ENCODE results near the gene RAB11A. TPM values are rescaled to one million over a fixed set of nuclear protein-coding genes. Genes with fewer than 3 reads are reported as not detected.
A peak's percentile ranks its signal among the peaks of the same experiment; 100 is the strongest.

The RAB11A gene
- total RNA-seq, 1 donor from 2014 or later, result 160 TPM

DNA sequence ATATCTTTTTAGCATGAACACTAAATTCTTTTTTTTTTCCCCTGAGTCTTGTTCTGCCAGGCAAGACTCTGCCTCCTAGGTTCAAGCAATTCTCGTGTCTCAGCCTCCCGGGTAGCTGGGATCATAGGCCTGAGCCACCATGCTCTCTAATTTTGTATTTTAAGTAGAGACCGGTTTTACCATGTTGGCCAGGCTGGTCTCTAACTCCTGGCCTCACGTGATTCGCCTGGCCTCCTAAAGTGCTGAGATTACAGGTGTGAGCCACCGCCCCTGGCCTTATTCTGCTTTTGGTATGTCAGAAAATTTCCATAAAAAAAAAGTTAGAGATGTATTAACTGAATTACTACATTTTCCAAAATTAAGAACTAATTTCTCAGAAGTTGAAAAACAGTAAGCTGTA is 14.3 kb downstream of the RAB11A start:
- DNase-seq (ENCODE audit: low read depth in 2 of 2), result no peak

DNA sequence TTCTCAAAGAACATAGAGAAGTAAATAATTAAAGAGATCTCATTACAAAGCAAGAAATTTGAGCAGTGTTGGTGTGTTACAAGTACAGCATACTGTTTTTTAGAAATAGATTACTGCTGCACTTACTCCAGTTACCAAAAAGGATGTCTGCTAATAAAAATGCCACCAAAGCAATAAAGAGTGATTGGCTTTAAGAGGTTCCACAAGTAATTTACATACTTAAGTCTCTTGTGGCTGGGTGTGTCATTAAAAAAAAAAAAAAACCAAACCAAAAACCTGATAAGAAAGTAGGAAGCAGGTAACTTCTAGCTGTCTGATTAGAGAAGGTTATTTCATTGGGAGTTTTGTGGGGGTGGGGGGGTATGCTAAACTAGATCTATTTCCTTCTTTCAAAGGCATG is 15.2 kb downstream of the RAB11A start:
- DNase-seq (ENCODE audit: low read depth in 2 of 2), result no peak

DNA sequence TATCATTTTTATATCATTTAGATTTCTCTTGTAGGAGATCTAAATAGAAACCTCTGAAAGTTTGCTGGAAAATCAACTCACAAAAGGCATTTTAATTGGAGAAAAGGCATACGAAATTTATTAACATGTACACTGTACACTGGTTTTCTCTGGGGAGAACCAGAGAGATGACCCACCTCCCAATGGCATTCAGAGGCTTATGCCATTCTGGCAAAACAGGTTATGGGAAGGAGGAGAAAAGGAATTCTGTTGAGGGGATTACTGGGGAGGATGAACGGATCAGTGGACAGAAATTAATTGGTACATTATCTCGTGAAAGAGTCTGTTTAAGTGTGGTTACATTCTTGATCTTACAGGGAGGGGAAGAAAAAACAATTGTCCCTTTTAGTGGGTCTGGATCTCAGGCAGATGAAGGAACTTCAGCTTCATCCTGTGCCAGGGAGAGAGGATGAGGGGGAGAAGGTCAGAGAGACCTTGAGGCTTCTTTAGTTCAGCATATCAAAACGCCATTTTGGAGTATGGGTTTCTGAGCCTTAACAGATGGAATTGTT is 16.5 kb downstream of the RAB11A start:
- DNase-seq (ENCODE audit: low read depth in 2 of 2), result no peak

DNA sequence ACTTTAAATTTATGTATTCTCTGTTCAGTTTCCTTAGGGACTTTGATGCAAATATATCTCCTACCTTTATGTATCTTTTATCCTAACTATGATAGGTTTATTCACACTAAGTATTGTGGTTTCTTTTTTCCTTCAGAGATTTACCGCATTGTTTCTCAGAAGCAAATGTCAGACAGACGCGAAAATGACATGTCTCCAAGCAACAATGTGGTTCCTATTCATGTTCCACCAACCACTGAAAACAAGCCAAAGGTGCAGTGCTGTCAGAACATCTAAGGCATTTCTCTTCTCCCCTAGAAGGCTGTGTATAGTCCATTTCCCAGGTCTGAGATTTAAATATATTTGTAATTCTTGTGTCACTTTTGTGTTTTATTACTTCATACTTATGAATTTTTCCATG is 18.3 kb downstream of the RAB11A start:
- no peak for DNase-seq (ENCODE audit: low read depth in 2 of 2)

DNA sequence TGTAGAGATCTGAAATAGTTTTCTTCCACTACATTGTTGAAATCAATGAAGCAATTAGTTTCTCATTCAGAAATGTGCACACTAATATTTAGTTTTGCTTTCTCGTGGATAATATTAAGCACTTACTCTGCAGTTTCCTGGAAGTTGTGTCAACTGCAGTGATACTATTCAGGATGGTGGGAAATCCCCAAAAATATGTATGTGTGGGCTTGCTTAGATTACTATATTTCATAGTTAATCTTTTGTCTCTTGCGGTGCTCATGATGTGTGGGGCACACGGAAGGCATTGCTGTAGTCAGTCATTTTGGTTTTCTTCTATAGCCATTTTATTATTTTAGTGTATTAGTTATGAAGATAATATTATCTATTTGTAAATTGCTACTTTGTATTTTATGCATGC is 19.7 kb downstream of the RAB11A start:
- peak; percentile 15 to 18 for DNase-seq (ENCODE audit: low read depth in 2 of 2)

DNA sequence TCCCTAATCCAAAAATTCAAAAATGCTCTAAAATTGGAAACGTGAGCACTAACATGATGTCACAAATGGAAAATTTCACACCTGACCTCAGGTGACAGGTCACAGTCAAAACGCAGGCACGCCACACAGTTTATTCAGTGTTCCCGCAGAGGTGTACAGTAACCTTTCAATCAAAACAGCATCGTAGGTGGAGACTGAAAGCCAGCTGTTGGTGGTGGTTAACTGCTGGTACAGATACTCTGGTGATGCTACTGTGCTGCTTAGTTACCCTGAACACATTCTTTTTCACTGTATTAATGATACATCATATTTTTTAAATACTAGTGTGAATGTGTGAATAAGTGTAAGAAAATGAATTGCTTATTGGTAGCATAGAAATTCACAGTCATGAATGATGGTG is 23.8 kb downstream of the RAB11A start:
- DNase-seq (ENCODE audit: low read depth in 2 of 2), result no peak

DNA sequence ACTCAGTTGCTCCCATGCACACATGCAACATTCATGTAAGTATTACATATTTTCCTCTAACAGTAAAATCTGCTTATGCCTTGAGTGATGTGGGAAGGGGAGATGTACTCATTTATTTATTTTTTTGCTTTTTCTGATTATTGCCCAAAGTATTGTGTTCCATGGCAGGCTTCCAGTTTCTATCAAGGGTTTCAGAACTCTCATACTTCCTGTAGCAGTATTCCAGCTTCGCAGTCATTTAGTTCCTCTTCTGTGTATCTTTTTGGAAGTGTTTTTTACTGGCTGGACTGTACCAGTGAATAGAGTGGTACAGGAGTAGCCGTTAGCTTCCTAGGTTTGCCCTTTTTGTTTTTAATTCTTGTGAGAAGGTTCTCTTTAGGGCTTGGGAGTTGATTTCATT is 26.9 kb downstream of the RAB11A start:
- DNase-seq (ENCODE audit: low read depth in 2 of 2), result peak; percentile 56 to 60

DNA sequence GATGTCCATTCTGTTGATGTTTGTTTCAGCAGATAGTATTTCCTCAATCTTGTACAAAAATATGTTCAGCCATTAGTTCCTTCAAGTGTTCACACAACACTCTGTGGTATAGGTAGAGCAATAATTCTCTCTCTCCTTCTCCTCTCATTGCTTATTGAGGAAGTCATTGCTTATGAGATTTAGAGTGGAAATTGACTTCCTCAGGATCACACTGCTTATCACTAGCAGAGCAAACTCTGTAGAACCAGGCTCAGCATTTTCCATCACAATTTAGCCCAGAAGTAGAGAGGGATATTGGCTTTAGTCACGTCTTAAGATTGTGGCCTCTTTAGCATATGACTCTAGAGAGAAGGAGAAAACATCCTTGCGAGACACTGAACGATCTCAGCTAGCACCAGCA is 31.2 kb downstream of the RAB11A start:
- no peak for DNase-seq (ENCODE audit: low read depth in 2 of 2)

DNA sequence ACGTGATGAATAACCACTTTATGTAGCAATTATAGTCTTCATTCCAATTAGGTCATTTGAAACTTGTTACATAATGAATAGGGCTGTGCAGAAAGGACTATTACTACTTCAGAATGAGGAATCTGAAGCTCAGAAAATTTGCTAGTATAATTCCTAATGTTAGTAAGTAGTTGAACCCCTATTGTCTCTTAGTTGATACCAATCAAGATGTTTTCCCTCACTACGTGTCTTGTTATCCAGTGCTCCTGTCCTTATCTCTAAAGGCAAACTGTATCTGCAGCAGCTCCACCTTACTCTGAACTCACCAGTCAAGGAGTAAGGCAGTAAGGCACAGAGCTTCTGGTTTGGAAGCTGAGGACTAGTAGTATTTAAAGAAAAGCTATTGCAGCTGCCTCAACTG is 32.0 kb downstream of the RAB11A start:
- DNase-seq (ENCODE audit: low read depth in 2 of 2), result no peak

DNA sequence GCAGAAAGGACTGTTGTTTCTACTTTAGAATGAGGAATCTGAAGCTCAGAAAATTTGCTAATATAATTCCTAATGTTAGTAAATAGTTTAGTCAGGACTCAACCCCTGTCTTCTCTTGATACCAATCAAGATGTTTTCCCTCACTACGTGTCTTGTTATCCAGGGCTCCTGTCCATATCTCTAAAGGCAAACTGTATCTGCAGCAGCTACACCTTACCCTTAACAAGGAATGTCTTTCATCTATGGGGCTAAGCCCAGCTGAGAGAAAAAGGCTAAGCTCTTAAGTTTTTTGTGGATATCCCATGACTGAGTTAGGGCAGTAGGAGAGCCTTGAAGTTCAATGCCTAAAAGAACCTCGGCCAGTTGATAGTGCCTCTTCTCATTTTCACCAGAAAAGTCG is 32.5 kb downstream of the RAB11A start:
- DNase-seq (ENCODE audit: low read depth in 2 of 2), result no peak

DNA sequence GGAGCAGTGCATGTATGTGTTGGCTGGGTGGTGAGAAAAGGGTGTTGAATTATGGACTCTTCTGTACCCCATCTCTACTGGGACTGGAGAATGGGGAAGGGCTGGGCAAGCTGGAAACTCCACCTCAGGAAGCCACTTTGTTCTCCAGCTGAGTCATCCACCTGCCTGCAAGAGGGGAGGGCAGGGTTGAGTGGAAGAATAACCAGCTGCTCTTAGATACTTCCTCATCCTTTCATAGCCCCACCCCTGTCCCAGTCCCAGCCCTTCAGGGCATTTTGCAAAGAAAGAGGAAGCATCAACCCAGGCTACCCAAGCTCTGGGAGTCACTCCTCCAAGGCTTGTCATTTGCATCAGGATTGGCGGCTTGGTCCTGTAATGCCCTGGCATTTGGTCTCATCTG is 33.1 kb downstream of the RAB11A start:
- DNase-seq (ENCODE audit: low read depth in 2 of 2), result peak; percentile 52 to 62

DNA sequence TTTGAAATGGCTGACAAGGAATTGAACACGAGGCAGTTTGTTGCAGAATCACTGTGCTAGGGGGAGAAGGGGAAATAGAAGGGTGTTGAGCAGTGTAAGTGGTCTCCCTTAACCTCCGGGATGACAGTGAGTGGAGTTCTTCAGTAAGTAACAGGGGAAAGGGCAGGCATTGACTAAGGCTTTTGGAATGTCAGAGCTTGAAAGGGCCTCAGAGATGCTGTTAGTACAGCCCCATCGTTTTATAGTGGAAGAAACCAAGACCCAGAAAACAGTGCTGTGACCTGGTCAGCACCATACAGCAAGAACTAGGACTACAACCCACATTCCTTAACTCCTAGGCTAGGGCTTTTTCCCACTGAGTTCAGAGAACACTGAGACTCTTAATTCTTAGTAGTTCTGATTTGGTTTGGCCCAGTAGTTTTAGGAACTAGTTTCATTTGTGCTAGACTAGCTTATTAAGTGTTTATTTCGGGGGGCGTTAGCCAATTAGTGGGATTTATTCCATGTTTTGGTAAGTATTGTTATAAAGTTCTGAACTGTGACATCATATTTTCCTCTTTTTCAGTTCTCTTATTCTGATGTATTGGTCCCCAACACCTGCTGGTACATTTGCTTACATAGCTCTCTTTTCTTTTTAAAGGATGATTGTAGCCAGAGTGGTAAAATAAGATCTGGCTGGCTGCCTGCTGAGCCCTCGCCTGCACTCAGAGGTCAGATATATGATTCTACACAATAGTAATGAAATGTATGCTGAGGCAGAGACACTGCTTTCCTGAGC is 34.2 kb downstream of the RAB11A start:
- peak in 1 of 2 donors; percentile 28 for DNase-seq (ENCODE audit: low read depth in 2 of 2)

DNA sequence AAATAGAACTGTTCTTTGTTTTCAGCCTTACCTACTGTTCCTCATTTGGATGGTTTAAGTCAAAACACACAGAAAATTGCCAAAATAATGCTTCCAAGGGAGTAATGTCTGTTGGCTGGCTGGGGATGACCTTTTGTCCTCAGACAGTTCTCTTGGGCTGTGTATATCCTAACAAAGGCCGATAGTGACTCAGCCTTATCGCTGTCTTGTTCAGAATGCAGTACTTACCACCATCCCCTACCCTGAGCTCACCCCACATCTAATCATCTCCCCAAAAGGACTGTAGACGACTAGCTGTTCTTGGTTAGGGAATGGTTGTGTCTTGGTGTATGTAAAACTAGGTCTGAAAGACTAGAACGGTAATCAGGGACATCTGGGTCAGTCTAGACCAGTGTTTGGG is 35.0 kb downstream of the RAB11A start:
- DNase-seq (ENCODE audit: low read depth in 2 of 2), result peak in 1 of 2 donors; percentile 15

DNA sequence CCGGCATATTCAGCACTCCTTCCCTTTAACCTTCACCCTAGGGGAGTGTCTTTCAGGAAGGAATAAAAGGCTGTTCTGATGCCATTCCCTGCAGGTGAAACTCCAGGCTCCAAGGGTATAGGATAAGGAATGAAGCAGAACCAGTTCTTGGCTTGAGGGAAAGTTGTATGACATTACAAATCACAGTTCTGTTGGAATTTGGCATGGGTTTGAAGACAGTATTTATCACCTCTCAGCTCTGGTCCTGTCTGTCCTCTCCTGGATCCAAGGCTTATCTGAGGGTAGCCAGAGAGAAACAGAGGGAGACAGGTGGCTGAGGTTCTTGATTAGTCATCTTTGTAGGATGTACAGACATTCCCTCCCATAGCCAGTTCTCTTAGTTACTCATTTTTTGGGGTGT is 37.1 kb downstream of the RAB11A start:
- no peak for DNase-seq (ENCODE audit: low read depth in 2 of 2)

DNA sequence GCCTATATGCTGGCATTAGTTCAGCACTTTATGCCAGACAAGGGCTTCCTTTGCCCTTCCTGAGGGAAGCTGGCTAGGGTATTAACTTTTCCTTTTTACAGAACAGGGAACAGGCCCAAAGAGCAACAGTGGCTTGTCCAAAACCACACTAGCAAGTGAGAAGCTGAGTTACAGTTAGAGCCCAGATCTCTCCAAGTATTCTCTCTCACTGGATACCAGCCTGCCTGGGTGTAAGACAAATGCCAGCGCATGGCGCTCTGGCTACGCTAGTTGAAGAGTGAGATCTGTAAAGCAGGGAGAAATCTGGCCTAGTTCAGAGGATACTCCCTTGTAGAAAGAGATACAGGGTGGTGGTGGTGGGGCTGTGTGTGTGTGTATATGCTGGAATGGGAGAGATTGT is 38.4 kb downstream of the RAB11A start:
- DNase-seq (ENCODE audit: low read depth in 2 of 2), result no peak

DNA sequence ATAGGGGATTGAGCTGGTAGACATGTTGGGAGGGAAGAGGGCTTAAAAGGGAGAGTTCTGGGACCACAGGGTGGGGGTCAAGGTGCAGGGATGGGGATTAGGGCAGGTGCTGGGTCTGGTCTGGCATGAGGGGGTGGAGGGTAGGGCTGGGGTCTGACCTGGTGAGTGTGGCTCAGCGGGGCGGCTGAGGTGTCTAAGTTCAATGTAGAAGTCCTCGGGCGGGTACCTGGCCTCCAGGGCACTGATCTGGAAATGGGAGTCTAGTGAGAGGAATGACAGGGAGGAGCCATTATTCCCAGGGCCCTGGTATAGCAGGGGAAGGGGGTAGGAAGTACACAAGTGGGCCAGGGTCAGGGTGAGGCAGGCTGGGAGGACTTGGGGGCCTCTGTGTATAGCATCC is 39.6 kb downstream of the RAB11A start:
- DNase-seq (ENCODE audit: low read depth in 2 of 2), result no peak

DNA sequence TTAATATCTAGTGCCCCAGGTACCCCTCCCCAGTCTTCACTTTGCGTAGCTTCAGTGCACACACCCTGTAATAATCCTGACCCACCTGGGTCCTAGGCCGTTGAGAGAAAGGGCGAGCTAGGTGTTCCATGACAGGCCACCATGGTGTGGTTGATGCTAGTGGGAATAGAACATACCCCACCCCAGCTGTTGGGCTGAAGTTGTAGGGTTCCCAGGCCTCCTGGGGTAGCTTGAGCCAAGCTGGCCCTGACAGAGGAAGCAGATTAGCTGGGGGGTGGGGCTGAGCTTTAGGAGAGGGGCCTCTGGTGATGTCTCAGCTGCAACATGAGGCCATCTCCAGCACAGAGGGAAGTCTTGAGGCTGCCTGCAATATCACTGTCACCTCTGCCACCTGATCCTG is 40.5 kb downstream of the RAB11A start:
- DNase-seq (ENCODE audit: low read depth in 2 of 2), result no peak

DNA sequence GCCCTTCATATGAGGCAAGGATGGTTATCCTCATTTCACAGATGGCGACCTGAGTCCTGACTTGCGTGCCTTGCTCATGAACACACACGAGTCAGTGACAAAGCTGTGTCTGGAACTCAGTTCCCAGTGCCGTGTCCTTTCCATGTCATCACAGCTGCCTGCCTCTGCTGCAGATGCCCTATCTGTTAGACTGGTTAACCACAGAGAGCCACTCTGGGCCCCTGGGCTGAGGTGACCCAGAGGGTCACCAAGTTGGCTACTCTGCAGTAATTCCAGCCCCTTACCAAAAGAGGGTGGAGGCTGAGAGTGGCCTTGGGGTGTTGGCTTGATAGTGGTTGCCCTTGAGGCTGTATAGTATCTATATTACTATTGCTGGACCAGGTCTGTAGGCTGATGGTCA is 41.0 kb downstream of the RAB11A start:
- no peak for DNase-seq (ENCODE audit: low read depth in 2 of 2)

DNA sequence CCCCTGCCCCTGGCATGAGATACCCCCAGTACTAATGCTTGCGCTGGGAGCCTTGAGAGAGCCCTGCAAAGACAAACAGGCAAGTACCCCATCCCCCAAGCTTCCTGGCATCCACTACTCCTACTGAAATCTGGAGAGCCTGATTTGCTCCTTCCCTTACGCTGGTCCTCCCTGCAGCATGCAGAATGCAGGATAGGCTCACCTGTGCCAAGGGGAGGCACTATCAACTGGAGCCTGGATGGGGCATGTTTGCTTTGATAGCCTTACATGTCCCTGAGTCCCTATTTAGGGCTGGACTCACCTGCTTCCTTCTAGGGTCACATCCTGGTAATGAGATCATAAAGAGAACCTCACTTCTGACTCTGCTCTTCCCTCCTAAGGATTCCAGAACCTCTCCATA is 42.9 kb downstream of the RAB11A start:
- DNase-seq (ENCODE audit: low read depth in 2 of 2), result no peak

DNA sequence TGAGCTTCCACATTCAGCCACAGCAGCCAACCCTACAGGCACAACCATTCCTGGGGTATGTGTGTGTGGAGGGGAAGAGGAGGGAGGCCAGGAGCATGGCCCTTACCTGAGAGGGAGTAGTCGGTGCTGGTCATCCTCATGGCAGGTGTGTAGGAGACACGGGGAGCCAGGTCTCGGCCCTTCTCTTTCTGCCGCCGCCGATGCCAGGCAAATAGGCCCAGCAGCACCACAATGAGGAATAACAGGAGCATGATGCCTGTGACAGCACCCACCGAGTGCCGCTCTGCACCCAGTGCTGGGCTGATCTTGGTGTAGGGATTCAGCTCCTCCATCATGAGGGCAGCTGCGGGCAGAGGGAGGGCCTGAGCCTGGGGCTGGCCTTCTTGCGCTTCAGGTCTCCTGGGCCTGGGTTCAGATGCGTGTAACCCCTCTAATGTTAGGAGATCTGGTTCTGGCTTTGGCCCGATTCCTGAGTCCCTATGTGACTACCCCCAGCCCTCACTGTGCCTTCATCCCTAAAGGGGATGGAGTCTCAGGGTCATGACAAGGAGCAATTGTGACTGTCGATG is 44.4 kb downstream of the RAB11A start:
- DNase-seq (ENCODE audit: low read depth in 2 of 2), result no peak

DNA sequence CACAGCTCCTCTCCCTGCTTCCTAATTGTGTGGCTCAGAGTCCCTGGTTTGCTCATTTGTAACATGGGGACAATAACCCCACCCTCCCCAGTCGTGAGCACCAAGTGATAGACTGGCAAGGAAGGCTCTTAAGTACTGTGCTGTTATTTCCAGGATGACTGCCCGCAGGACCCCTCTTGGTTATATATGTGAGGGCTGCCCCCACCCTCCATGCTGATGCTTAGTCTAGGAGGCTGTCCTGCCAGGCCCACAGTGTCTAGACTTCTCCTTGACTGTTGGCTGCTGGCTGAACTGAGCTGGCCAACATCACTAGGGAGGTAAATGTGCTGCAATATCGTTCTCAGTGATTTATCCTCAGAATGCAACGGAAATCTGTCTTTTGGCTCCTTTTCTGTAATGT is 45.1 kb downstream of the RAB11A start:
- no peak for DNase-seq (ENCODE audit: low read depth in 2 of 2)

DNA sequence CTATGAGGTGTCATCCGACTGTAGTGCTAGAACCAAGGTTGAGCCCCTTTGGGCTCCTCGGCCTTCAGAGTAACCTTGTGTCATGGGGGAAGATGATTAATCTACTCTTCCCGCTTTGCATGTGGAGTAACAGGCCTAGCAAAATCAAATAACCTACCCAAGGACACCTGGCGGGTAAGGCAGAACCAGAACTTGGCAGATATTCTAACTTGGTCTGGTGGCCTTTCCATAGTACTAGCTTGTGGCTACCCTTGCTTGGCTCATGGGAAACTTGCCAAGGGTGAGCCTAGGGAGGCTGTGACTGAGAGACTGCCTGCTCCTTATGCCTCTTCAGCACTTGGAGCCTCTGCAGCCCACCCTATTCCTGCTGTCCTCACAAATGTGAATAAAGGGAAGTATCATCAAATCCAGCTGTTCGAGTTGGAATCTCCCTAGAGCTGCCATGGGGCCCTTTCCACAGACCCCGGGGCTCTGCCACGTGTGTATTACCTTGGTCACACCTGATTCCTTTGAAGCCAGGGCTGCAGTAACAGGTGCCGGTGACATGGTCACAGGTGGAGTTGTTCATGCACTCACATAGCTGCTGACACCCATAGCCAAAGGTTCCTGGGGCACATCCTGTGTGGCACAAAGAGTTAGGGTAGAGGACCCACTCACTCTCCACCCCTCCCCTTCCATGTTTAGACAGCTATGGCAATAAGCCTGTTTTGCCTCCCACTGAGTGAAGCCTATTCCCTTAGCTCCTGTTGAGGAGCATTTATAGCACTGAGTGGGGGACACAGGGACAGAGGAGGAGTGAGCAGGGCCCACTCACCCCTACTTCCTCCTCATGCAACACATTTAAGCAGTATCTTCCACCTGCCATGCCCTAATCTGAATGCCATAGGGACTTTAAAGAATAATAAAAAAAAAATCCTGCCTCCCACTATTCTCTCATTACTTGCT is 46.0 kb downstream of the RAB11A start:
- no peak for DNase-seq (ENCODE audit: low read depth in 2 of 2)

Data from lung microvascular endothelial cell (primary cell).